Stimulated activated CD8-positive, alpha-beta memory T cell treated with anti-CD3 and anti-CD28 coated beads, Interleukin-4, amount 100 ng/mL, for 48 hours (primary cell): Measurements from ENCODE around the gene TSR1.
A peak's percentile ranks its signal among the peaks of the same experiment; 100 is the strongest.

ENCODE experiments used
- DNase-seq: peaks from one replicate; pipeline ENCODE4 v3.0.0-alpha.2; 2020

TSR1 gene

DNA sequence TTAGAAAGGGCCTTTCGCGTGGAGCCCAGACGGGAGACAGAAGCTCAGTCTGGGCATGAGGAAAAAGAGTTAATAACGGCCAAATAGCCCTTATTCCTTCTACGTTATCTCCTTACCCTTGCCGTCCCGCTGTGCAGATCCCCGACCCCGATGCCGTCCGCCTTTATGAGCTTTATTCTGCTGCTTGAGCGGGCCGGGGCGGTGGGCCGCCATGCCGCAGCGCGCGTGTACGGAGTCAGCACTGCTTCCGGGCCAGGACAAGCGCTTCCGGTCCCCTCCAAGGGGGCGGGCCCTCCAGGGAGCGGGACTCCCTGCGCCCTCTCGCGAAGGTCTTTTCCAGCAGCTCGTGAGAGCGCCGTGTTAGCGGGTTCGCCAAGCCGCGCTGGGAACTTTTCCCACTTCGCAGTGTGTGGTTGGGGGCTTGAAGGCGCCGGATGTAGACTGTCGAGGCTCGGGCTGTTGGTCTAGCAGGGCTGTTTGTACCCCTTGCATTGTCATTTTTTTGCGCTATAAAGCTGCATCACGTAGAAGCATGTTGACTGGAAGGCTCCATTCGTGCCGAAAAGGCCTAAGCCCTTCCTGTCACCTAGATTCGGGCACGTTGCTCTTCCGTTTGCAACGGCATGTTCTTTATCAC, at the start of gene TSR1:
TSS of gene TSR1 (minus strand) at position 243 of the 637 bp plus-strand sequence. CDS start at position 213, 30 bp downstream.
- peak; percentile 92 for DNase-seq

DNA sequence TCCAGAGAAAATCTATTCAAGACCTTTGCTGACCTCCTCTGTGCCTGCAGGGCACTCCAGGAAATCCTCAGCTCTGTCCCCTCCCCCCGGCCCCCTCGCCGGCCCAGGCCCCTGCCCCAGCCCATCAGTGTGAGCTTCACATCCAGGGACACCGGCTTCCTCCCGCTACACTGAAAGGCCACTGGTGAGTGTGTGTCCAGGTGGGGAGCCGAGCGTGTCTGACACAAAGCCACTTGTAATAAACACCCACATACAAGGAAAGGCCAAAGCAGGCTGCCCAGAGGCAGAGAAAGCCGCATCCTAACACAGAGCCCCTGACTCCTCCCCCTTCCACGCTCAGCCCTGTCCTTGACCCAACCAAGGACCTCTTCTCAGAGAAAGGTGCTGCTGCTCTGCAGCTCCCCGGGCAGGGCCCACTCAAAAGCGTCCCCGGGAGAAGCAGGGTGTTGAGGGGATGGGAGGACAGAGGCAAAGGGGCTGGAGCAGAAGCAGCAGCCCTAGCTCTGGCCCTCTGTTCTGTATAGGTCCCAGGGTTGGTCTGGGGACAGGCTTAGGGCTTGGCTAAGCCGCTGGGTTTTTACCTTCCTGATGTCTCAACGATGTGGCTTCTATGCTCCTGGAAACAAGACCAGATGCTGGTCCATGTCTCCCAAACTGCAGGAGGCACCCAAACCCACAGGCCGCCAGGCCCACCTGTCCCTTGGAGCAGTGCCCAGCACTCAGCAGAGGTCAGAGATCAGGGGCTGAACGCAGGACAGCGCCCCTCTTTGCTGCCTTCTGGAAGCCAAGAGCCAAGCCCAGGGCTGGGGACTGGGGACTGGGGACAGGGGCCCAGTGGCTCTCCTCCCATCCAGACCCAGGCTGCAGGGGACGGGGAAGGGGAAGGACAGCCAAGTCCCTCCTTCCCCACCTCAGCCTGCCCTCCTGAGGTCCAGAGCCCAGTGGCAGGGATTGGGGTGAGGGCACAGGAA, 49.3 kb upstream of the TSR1 start:
- no peak for DNase-seq

DNA sequence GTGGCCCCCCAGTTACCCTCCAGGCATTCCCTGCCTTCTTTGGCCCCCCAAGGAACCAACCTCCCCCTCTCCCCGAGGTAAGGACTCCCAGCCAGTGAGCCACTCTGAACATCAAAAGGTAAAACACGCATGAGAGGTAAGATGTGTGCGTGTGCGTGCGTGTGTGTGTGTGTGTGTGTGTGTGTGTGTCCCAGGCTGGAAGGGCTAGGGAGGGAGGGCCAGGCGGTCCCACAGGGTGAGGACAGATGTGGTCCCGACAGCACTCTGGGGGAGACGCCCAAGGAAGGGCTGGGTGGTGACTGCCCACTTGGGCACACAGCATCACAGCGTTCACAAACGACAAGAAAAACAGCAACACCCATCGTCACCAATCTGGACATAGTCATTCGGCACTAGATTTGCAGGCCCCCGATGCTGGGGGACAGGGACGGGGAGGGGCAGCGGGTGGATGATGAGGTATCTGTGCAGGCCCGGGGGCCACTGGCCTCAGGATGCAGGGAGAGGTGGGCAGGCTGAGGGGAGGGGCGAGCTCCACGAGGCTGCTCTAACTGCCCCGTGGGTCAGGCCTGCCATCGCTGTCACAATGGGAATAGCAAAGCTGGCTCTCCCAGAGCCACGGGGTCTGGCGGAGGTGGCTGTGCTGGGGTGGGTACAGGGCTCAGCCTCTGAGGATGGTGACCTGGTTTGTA, 48.3 kb upstream of the TSR1 start:
- DNase-seq, result no peak

DNA sequence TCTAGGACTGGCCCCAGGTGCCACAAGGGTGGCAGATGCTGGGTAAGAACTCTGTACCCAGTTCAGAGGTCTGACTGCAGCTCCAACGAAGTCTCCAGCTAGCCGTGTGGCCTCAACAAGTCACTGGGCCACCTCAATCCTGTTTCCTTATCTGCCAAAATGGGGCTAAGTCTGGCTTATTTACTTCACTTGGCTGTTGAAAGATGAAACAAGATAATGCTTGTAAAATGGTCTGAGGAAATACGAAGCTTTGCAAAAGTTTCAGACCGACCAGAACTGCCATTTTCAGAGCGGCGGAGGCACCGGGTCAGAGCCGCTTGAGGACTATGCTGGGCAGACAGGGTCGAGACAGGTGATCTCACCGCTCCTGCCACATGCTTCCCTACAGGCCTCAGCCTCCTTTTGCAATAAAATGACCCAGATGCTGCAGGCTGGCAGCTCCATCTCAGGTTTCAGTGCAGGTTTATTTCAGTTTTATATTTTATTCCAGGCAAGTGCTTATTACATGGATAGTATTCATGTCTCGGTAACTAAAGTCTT, 47.4 kb upstream of the TSR1 start:
- no peak for DNase-seq

DNA sequence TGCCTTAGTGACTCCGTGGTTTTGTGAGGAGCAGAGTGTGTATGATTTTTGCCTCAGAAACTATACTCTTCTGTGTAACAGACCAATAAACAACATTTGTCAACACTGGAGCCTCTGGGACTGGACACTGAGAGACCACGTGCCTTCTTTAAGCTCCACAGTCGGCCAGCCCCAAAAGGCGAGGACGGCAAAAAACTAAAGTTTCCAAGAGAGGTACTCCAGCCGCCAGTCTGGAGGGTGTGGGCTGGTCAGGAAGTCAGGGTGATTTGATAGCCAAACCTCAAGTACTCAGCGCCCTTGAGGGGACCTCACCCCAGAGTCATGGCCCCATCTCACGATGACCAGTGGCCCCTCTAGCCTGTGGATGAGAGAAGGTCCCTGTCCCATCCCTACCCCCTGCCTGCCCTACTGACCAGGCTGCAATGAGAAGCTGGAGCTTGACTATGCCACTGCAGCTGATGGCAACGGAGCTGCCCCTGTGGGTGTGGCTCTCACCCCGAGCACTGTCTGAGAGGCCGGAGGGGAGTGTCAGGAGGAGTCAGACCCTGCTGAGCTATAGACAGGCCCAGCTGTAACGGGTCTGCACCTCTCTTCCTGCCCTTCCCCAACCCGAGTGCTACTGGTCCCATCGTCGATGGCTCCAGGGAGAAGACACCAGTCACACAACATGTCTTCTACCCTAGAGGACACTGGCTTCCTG, 44.8 kb upstream of the TSR1 start:
- no peak for DNase-seq

DNA sequence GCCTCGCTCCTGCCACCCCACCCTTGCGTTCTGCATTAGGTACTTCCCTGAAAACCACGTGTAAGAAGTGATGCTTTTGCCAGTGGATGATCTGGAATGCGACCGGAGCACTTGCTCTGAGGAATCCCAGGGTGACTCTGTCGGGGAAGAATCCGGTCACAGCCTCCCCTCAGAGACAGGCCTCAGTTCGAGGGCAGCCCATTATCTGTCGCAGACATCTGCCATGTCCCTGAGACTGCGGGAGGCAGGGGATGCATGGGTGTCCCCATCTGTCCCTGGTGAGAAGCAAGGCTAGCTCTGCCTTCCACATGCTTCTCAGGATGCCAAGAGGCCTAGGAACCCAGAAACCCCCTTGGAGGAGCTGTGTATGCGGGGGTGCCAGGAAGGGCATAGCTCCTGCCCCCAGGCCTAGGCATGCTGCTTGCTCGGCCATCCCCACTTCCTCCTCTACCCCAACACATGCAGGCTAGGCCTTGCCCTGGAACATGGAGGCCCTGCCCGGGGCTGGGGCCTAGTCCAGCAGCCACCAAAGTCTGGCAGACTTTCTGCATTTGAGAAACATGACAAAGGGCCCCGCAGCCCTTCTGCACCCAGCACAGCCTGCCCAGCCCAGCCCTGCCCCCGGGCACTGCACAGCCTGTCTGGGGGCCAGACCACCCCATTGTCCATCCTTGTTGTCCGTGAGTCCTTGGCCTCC, 44.1 kb upstream of the TSR1 start:
- DNase-seq, result no peak

DNA sequence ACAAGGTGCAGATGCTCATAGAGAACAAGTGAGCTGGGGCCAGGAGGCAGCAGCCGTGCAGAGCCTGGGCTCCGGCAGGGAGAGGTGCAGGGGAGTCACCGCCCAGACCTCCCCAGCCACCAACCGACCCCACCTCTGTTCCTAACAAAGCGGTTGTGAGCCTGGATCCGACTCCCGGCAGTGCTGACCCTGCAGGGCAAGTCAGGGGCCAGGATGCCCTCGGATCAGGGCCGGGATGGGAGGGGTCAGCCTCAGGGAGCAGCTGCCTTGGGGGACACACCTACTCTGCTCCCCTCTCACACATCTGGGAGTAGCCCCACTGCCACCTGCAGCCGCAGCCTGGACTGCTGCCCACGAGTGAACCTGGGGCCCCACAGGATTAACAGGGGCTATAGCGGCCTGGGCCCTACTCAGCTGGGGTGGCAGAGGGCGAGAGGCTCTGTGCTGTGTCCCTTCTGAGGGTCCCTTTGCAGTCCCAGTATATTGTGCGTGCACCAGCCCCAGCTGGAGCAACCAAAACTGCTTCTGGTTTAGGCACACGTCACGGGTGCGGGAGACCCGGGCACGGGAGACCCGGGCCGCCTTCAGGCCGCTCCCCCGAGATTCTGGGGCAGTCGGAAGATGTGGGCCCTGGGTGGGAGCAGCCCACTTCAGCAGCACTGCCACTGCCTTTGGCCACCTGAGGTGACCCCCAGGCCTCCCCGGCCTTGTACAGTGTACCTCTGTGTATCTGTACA, 43.4 kb upstream of the TSR1 start:
- DNase-seq, result no peak

DNA sequence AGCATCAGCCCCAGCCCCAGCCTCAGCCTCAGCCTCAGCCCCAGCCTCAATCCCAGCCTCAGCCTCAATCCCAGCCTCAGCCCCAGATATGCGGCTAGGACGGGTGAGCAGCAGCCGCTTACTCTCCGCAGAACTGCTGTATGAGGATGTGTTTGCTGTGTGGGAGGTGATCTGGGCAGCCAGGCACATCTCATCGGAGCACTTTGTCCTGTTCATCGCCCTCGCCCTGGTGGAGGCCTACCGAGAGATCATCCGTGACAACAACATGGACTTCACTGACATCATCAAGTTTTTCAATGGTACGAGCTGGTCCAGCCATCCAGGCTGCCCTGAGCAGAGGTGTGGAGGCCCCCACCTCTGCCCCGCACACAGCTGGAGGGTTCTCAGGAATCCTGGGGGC, 42.6 kb upstream of the TSR1 start:
- no peak for DNase-seq

DNA sequence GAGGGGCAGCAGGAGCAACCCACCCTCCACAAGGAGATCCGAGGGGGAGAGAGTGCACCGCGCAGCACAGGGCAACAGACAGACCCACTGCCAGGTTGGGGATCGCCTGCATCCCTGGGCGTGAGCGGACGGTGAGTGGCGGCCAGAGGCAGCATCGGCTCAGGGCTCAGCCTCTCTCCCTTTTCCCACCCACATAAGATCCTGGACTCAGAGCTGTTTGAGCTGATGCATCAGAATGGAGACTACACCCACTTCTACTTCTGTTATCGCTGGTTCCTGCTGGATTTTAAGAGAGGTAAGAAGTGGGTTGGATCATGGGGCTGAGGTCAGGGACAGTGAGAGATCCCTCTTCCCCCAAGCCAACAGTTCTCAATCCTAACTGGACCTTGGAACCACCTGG, 41.4 kb upstream of the TSR1 start:
- no peak for DNase-seq

DNA sequence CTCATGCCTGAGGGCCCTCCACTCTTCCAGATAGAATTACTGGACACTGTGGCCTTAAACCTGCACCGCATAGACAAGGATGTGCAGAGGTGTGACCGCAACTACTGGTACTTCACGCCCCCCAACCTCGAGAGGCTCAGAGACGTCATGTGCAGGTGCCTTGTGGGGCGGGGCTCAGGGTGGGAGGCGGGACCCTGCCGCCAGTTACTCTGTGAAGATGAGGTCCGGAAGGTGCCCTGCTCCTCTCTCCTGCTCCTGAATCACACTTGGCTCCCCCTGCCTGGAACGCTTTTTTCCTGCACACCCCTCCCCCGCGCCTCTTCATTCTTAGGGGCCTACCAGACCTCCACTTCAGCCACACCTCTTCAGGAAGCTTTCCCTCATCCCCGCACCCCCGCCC, 39.9 kb upstream of the TSR1 start:
- no peak for DNase-seq

DNA sequence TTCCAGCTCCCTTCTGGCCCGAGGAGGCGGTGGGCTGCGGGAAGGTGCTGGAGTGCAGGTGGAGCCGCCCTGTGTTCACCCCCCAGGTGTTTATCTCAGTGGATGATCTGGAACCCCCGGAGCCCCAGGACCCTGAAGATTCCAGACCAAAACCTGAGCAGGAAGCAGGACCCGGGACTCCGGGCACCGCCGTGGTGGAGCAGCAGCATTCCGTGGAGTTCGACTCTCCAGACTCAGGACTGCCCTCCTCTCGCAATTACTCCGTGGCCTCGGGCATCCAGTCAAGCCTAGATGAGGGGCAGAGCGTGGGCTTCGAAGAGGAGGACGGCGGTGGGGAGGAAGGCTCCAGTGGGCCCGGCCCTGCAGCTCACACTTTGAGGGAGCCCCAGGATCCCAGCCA, 39.1 kb upstream of the TSR1 start:
- no peak for DNase-seq

DNA sequence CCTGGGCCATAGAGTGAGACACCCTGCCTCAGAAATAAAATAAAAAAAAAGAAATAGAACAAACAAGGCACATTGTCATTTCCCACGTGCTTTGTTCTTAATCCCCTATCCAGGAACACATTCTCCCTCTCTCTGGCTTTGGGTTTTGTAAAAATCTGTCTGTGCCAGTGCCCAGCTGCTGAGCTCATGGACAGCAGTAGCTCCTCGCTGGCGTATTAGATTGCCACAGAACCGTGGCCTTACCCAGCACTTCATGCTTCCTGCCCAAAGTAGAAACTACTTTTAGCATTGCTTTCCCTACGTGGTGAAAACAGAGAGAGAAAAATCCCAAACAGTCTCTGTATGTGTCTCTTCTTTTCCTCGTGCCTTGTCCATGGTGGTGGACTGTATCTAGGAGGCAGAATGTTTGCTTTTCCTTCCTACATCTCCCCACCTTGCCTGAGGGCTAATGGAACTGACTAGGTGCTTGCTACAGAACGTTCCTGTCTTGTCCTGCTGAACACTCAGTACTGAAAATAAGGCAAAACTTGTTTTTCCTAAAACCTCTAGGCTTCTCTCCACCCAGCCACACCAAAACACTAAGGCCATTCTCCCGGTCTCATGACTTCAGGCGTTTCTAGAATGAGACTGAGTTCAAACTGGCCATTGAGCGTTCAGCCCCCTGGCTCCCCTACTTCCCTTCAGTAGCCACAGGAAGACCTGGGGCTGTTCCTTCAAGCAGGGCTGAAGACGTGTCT, 38.5 kb upstream of the TSR1 start:
- no peak for DNase-seq

DNA sequence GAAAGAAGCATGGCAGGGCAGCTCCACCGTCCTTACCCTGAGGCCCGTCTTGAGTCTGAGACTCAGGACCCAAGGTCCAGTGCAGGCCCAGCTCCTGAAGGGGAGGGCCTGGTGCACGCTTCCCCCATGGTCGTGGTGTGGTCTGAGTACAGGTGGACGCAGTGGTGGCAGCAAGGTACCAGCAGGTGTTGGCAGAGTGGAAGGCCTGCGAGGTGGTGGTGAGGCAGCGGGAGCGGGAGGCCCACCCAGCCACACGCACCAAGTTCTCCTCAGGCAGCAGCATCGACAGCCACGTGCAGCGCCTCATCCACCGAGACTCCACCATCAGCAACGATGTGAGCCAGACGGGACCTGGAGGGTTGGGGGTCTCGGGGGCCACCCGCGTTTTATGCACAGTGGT, 36.9 kb upstream of the TSR1 start:
- no peak for DNase-seq

DNA sequence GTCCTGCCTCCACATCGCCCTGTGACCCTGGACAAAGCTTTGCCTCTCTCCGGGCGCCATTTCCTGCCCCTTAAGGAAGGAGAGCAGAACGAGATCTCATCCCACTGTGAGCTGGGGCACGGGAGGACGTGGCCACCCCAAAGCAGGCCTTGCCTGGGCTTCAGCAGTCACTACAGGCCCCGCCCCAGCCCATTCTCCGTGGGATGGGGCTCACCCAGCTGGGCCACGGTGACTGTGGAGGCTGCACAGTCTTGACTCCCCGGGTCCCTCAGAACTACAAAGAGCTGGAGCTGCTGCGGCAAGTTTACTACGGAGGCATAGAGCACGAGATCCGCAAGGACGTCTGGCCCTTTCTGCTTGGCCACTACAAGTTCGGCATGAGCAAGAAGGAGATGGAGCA, 36.4 kb upstream of the TSR1 start:
- no peak for DNase-seq

DNA sequence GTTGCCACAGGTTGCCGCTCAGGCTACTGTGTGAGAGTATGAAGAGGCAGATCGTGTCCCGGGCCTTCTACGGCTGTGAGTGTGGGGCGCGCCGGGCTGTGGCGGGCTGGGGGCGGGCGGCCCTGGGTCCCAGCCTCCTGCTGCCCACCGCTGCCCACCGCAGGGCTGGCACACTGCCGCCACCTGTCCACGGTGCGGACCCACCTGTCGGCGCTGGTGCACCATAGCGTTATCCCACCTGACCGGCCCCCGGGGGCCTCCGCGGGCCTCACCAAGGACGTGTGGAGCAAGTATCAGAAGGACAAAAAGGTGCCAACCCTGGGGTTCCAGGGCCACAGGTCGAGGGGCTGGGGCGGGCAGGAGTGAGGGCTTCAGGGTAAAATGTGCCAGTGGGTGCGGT, 35.9 kb upstream of the TSR1 start:
- DNase-seq, result no peak

DNA sequence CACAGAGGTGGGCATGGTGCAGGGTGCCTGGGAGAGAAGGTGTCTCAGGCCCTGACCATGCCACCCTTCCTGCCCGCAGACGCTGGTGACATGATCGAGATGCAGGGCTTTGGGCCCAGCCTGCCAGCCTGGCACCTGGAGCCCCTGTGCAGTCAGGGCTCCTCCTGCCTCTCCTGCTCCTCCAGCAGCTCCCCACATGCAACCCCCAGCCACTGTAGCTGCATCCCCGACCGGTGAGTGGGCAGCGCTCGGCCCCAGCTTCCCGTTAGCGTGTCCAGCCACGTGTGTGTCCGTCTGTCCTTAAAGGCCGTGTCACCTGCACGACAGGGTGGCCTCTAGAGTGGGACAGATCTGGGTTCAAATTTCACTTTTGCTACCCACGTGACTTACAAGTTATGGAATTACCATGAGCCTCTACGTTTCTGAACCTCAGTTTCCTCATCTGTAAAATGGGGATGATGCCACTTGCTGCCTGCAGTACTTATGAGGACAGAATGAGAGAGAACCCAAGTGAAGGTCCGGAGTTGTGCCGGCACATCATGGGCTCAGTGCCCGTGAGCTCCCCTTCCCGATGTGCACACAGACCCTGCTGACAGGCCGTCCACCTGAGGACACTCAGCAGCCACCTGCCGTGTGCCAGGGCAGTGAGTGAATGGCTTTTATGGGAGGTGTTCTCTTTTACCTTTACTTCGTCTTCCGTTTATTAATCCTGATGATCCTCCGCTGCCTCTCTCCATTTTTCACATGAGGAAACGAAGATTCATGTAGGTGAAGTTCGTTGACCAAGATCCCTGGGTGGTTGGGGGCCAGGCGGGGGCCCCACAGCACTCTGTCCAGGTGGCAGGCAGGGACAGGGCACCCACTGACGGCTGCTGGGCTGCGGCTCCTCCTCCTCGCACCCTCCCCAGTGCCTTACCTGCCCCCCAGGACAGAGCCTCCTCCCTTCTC, 35.2 kb upstream of the TSR1 start:
- DNase-seq, result no peak

DNA sequence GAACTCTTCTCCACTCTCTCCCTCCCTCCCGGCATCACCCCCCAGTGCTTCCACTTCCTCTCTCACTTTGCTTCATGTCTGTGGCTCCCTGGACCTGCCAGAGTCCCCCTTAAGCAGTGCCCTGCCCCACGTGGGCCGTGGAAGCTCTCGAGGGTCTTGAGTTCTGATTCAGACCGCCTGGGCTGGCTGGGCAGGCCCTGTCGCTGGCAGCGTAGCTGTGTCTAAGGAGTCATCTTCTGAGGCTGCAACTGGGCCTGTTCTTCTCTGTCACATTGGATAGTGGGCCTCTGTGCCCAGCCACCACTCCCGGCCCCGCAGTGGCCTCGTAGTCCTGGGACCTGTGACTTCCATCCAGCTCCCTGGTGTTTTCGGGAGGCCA, 33.9 kb upstream of the TSR1 start:
- no peak for DNase-seq

DNA sequence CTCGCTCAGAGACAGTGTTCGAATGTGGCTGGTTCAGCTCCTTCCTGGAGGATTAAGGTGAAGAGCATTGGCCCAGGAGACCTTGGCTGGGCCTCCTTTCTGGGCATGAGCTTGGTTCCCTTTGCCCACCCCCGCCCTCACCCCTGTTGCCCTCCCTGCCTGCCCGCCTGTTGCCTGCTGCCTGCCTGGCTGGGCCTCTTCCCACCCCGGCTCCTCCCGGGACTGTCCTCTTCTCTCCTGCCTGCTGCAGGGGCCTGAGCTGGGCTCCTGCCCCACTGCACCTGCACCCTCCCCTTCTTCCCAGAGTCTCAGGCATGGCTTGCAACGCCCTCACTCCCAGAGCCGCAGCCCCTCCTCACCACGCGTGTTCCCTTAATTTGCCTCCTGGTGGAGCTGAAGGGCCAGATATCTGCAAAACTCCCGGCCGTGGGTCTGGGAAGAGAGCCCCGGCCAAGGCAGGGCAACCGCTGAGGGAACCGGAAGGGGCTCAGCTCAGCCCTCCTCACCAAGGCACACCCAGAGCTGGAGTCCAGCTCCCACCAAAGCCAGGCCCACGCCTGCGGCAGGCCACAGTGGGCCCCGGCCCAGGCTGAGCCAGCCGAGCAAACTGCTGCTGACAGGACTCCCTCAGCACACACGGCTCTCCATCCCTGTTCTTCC, 33.4 kb upstream of the TSR1 start:
- no peak for DNase-seq

DNA sequence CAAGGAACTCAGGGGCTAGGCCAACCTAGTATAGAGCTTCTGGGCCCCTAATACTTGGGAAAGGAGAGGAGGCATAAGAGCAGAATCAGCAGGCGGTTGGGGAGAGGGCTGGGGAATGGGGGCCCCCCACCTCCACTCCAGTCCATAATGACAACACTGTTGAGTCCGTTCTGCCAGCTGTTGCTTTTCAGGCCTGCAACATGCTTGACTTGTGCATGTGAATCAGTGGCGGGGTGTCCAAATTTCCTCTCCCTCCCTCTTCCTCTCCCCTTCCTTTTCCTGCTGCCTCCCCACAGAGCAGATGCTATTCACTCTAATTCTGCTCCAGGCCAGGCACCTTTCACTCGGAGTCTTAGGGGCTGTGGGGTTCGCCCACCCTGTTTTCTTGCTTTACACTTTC, 32.8 kb upstream of the TSR1 start:
- DNase-seq, result no peak
